GM12865 (cell line): Measurements from ENCODE around the gene ATP8A1.
A peak's percentile ranks its signal among the peaks of the same experiment; 100 is the strongest.

Experiments
- DNase-seq: peaks from one replicate; pipeline ENCODE4 v3.0.0; 2010; ENCODE audit warnings: low read depth
- H3K4me3 ChIP-seq: 2 replicates; pipeline ENCODE4 v1.5.1; 2011; ENCODE audit warnings: mild to moderate bottlenecking, low read depth, low read length, control low read depth
- CTCF ChIP-seq: IDR thresholded peaks from 2 replicates; pipeline ENCODE4 v1.5.1; 2011; ENCODE audit warnings: low read length, control low read depth, low read depth, inconsistent platforms; ENCODE audit not compliant: insufficient read depth; ENCODE audit errors: missing control alignments

The ATP8A1 gene

GRCh38 chr4:42649870-42650269 lies 7.0 kb downstream of the ATP8A1 start:
- no peak overlapping the region for H3K4me3 ChIP-seq
- DNase-seq, result no peak
- TF ChIP-seq CTCF, result no peak

- no peak for TF ChIP-seq CTCF
- no peak for DNase-seq
- H3K4me3 ChIP-seq, result no peak overlapping the region
Measured at GRCh38 chr4:42646999-42647541, 9.8 kb downstream of the ATP8A1 start.

DNA sequence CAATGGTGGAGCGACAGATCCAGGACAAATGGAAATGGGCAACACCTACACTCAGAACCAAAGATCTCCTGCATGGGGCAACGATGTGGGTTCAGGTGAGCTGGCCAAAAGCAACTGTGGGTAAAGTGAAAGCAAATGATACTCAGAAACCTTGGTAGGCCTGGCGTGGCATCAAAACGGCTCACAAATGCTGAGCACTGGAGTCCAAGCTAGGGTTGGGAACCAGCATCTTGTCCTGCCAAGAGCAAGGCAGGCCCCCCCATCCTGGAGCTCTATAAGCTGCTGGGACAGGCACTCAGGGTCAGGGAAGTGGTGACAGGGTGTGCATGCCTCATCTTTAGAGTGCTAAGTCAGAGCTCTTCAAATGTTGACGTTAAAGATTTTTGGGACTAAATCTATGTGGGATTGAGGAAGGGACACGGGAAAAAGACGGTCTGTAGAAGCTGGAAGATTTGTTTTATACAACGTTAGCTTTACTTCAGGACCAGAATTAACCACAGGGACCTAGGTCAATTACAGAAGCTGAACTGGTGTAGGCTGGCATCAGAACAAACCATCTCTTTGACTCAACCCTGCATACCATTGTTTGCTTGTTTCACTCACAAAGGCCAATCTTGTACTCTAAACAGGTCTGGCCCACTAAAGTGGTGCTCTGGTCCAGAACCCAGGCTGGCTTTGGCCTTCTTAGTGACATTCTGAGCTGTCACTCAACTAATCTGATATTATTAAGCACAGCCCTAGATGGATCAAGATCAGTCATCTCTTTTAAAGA lies 10.7 kb downstream of the ATP8A1 start:
- H3K4me3 ChIP-seq, result peak overlapping the region; percentile 52
- DNase-seq, result peak; percentile 50
- no peak for TF ChIP-seq CTCF

DNA sequence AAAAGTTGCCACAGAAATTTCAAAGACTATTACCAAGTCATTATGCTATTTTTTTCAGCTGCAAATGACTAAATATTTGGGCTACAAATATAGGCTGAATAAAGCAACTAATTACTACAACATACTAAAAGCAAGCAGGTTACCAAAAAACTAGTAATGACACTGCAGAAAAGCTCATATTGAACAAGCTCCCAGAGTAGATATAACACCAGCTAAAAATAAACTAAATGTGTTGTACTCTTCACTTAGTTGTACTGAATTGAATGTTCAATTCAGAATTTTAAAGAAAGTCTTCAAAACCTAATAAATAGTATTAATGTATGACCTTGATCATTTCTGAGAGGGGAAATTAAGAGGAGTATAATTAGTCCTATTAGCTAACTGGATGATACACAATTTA lies 12.0 kb downstream of the ATP8A1 start:
- DNase-seq, result no peak
- peak overlapping the region; percentile 1; the same call in 1 of the 2 replicates for H3K4me3 ChIP-seq
- TF ChIP-seq CTCF, result no peak

DNA sequence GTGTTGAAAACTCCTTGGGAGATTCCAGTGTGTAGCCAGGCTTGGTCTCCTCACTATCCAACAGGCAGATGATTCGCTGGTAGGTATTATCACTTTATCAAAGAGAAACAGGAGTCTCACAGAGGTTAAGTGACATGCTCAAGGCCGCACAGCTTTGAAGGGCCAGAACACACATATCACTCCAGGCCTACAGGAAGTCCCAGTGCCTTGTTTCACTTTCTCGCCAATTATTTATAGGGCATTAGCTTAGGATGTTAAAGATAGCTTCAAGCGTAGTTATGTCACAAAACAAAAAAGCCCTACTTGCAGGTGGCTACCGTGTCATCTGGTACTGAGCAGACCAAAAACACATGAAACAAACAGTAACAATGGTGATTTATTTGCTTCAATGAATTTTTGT lies 13.2 kb downstream of the ATP8A1 start:
- peak; percentile 91 for DNase-seq
- TF ChIP-seq CTCF, result no peak
- peak overlapping the region; percentile 55 for H3K4me3 ChIP-seq

- TF ChIP-seq CTCF, result no peak
- peak overlapping the region; percentile 55 for H3K4me3 ChIP-seq
- no peak for DNase-seq
Measured at GRCh38 chr4:42642845-42643615, 13.9 kb downstream of the ATP8A1 start.
